Smooth muscle cell (in vitro differentiated cells): ENCODE results near the gene CHTOP. TPM values are rescaled to one million over a fixed set of nuclear protein-coding genes. Genes with fewer than 3 reads are reported as not detected.

Source experiments
- DNase-seq: peaks from one replicate; lab custom pipeline; 2025; ENCODE audit not compliant: unreplicated experiment; lab: John Stamatoyannopoulos, UW
- H2AFZ ChIP-seq: fragments of 200-600 bp; sonication (generic); 2 replicates; pipeline ENCODE4 v1.6.0; 2016; ENCODE audit warnings: antibody characterized with exemption, low read depth, mild to moderate bottlenecking
- H3F3A ChIP-seq: fragments of 200-600 bp; sonication (generic); 2 replicates; pipeline ENCODE4 v1.6.0; 2017; ENCODE audit warnings: antibody characterized with exemption, low read depth
- H3K27ac ChIP-seq: fragments of 200-600 bp; sonication (generic); 2 replicates; pipeline ENCODE4 v1.5.1; 2016; ENCODE audit warnings: low read depth, mild to moderate bottlenecking
- H3K27me3 ChIP-seq: fragments of 200-600 bp; sonication (generic); 2 replicates; pipeline ENCODE4 v1.6.1; 2016; ENCODE audit warnings: low read depth, mild to moderate bottlenecking
- H3K36me3 ChIP-seq: fragments of 200-600 bp; sonication (generic); 2 replicates; pipeline ENCODE4 v1.5.1; 2016; ENCODE audit warnings: low read depth
- H3K4me1 ChIP-seq: fragments of 200-600 bp; sonication (generic); 2 replicates; pipeline ENCODE4 v1.5.1; 2016; ENCODE audit warnings: low read depth
- H3K4me2 ChIP-seq: fragments of 200-600 bp; sonication (generic); 2 replicates; pipeline ENCODE4 v1.6.0; 2016; ENCODE audit warnings: mild to moderate bottlenecking
- H3K4me3 ChIP-seq: fragments of 200-600 bp; sonication (generic); 2 replicates; pipeline ENCODE4 v1.5.1; 2016; ENCODE audit warnings: mild to moderate bottlenecking
- H3K79me2 ChIP-seq: fragments of 200-600 bp; sonication (generic); 2 replicates; pipeline ENCODE4 v1.6.0; 2016; ENCODE audit warnings: low read depth, mild to moderate bottlenecking
- H3K9ac ChIP-seq: fragments of 200-600 bp; sonication (generic); 2 replicates; pipeline ENCODE4 v1.6.0; 2016; ENCODE audit warnings: low read depth
- H3K9me3 ChIP-seq: fragments of 200-600 bp; sonication (generic); replicated peaks from 2 replicates; pipeline ENCODE4 v1.5.1; 2016; ENCODE audit warnings: low read depth
- H4K20me1 ChIP-seq: fragments of 200-600 bp; sonication (generic); 2 replicates; pipeline ENCODE4 v1.6.0; 2016; ENCODE audit warnings: low read depth
- WGBS: methylation state at CpG from one replicate; pipeline ENCODE4 v1.1.7; 2016; ENCODE audit warnings: low lambda C conversion rate; 5-methylcytosine and 5-hydroxymethylcytosine counted together
- polyA plus RNA-seq: library from polyadenylated mRNA; unstranded; fragments of >200 nt; fragmentation: Nextera tagmentation; extraction: Ambion mirVana; gene quantifications from 2 replicates; pipeline ENCODE4 v1.2.1, GENCODE V29; 2016
- total RNA-seq: library from RNA; depleted of rRNA; stranded (reverse); fragments of >200 nt; gene quantifications from 2 replicates; pipeline ENCODE4 v1.2.3, GENCODE V29; 2014
- TF ChIP-seq, protein P1 (sequence below): fragments of 200-600 bp; sonication (generic); IDR thresholded peaks from 2 replicates; pipeline ENCODE4 v1.5.1; 2017; ENCODE audit warnings: borderline replicate concordance, mild to moderate bottlenecking, antibody characterized with exemption; ENCODE audit not compliant: insufficient read depth, poor library complexity, severe bottlenecking

Gene CHTOP
- total and polyA plus RNA-seq, 2 experiments from 2014 or later, result 47.8 to 50.2 TPM

DNA sequence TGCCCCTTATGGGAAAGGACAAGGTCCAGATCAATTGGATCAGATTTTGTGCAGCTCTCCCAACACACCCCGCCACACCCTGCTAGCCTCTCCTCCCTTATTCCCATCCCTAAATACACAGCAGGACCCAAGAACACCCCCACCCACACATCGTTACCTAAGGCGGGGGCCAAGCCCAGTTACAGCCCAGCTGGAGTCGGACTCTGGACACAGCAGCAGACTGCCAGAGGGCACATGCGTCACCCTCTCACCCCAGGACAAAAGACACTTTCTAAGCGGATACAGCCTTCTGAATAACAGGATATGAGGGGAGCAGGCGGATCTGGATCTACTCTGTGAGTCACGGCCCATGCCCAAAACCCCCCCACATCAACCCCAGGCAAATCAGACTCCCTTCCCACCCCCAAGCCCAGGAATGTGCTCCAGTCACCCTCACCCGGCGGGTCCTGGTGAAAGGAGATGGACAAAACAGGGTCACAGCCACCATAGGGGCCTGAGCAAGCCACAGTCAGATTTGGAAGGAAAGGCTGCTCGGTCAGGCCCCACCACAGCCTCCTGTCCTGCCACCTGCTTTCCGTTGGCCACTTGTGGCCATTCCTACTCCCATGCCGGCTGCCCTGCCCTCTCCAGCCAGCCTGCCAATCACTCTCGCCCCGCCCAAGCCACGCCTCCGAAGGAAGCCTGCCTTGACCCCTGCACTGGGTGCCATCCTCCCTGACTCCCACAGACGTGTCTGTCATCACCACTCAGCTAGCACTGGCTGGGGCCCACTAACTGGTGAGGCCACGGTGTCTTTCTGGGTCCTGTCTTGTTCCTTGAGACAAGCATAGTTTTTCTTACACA is 24.9 kb upstream of the CHTOP start:
- peak overlapping the region; percentile 99 for H3K4me2 ChIP-seq
- H3K4me3 ChIP-seq, result peak overlapping the region; percentile 24
- H3K27ac ChIP-seq, result peak overlapping the region; percentile 93
- H3K9me3 ChIP-seq, result no peaks in the 10 kb centered on the region
- H3K4me1 ChIP-seq, result peaks cover 47% of the 10 kb centered on the region
- no peaks in the 10 kb centered on the region for H3K36me3 ChIP-seq
- H3K27me3 ChIP-seq, result no peaks in the 10 kb centered on the region
- 11% methylated on average over 19 of the region's 19 CpGs for WGBS
- H3K79me2 ChIP-seq, result peaks cover 33% of the 10 kb centered on the region
- H4K20me1 ChIP-seq, result no peaks in the 10 kb centered on the region
- peaks cover 16% of the 10 kb centered on the region for H3F3A ChIP-seq
- peak overlapping the region; percentile 0 for H2AFZ ChIP-seq
- peak overlapping the region; percentile 81 for H3K9ac ChIP-seq
- no peak for DNase-seq
- TF ChIP-seq, protein P1, sequence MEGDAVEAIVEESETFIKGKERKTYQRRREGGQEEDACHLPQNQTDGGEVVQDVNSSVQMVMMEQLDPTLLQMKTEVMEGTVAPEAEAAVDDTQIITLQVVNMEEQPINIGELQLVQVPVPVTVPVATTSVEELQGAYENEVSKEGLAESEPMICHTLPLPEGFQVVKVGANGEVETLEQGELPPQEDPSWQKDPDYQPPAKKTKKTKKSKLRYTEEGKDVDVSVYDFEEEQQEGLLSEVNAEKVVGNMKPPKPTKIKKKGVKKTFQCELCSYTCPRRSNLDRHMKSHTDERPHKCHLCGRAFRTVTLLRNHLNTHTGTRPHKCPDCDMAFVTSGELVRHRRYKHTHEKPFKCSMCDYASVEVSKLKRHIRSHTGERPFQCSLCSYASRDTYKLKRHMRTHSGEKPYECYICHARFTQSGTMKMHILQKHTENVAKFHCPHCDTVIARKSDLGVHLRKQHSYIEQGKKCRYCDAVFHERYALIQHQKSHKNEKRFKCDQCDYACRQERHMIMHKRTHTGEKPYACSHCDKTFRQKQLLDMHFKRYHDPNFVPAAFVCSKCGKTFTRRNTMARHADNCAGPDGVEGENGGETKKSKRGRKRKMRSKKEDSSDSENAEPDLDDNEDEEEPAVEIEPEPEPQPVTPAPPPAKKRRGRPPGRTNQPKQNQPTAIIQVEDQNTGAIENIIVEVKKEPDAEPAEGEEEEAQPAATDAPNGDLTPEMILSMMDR, result no peak

DNA sequence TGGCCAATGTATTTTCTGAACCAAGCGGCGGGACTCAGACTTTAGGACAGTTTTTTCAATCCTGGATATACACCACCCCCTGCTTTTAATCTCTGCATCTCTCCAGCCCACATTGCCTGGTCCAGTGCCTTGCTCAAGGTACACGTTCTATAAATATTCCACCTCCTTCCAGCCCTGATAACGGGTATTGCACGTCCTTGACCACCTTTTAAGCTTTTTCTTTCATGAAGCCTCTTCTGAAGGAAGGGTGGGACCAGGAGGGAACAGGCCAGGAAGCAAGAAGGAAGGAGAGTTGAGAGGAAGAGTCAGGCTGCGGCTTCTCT is 24.3 kb upstream of the CHTOP start:
- WGBS, result 36% methylated on average over 6 of the region's 6 CpGs
- H3K4me2 ChIP-seq, result peak overlapping the region; percentile 99
- peaks cover 47% of the 10 kb centered on the region for H3K4me1 ChIP-seq
- DNase-seq, result no peak
- H4K20me1 ChIP-seq, result no peaks in the 10 kb centered on the region
- no peaks in the 10 kb centered on the region for H3K9me3 ChIP-seq
- peak overlapping the region; percentile 68 for H3K9ac ChIP-seq
- TF ChIP-seq, protein P1, result no peak
- peaks cover 33% of the 10 kb centered on the region for H3K79me2 ChIP-seq
- H3K27me3 ChIP-seq, result no peaks in the 10 kb centered on the region
- H3F3A ChIP-seq, result peaks cover 16% of the 10 kb centered on the region
- H2AFZ ChIP-seq, result peak overlapping the region; percentile 0
- H3K4me3 ChIP-seq, result peak overlapping the region; percentile 24
- H3K27ac ChIP-seq, result peak overlapping the region; percentile 93
- no peaks in the 10 kb centered on the region for H3K36me3 ChIP-seq

DNA sequence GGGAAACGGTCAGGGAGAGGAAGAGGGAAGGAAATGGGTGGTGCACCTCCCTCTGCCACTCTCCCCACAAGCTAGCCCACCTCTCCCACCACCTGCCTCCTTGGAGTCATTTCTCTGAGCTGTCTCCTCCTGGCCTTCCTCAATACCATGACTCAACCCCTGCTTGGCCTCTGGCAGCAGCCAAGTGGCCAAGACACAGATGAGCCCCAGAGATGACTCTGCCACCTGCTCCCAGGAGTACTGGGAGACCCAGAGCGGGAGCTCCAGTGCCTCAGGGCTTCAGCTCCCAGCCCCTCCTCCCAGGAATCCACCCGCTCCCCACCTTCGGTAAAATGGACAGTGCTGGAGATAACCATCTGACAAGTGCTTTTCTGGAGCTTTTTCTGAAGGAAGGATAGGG is 23.5 kb upstream of the CHTOP start:
- Histone ChIP-seq H3K79me2 (peaks cover 33% of the 10 kb centered on the region), H3K9me3 (no peaks in the 10 kb centered on the region), H3K36me3 (no peaks in the 10 kb centered on the region), H3K4me2 (peak overlapping the region; percentile 99), H3K27ac (peak overlapping the region; percentile 93), H3K27me3 (no peaks in the 10 kb centered on the region), H4K20me1 (no peaks in the 10 kb centered on the region), H3K4me1 (peaks cover 47% of the 10 kb centered on the region), H3K4me3 (peak overlapping the region; percentile 21), H3K9ac (peak overlapping the region; percentile 17), H2AFZ (no peak overlapping the region), H3F3A (peaks cover 16% of the 10 kb centered on the region)
- no peak for DNase-seq
- 59% methylated on average over 4 of the region's 4 CpGs for WGBS
- TF ChIP-seq, protein P1, result no peak
